OCI-LY3 (cell line): ENCODE data around the gene CEP44.

ENCODE experiments used
- CTCF ChIP-seq: fragments of 200-600, 300-600 bp; sonication (generic); IDR thresholded peaks from 2 replicates; pipeline ENCODE4 v1.5.1; 2014; ENCODE audit warnings: antibody characterized with exemption, low read length, low read depth
- EZH2phosphoT487 ChIP-seq: fragments of 200-600 bp; shearing (Covaris generic); IDR thresholded peaks from 2 replicates; pipeline ENCODE4 v1.6.1; 2018; ENCODE audit warnings: antibody characterized with exemption, mixed run types, low read depth

DNA sequence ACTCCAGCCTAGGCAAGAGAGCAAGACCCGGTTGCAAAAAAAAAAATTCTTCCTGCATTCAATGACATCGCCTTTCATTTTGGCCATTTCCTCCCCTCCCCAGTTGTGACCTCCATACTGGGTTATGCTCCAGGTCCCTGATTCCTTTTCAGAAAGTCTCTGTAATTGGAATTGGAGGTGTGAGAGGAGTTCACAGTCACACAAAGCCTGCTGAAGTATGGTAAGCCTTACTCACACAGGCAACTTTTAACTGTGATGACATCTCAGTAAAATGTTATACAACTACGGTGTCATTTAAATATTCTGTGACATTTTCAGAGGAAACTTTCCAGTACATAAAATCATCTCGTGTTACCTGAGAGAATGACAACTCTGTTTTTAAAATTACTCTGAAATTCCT lies 73.6 kb downstream of the CEP44 start:
- no peak for TF ChIP-seq CTCF
- TF ChIP-seq EZH2phosphoT487 = no peak
